Measurements from ENCODE around the gene SCGB2B2.
"Not testable (repeated sequence)": the region's sequence is repeated elsewhere in the genome, so short reads cannot be mapped to it uniquely, and the experiment has no call there.

Gene SCGB2B2

GRCh38 chr19:34668077-34668689 is 8.8 kb downstream of the SCGB2B2 start:
- not testable (repeated sequence) for DNase-seq

- peak; percentile 16 for DNase-seq
These were observed 9.4 kb downstream of the SCGB2B2 start for GRCh38 chr19:34667349-34668076.

GRCh38 chr19:34666958-34667265 is 10.0 kb downstream of the SCGB2B2 start:
- DNase-seq: no peak

- no peak for DNase-seq
These were observed 10.6 kb downstream of the SCGB2B2 start for GRCh38 chr19:34666200-34666957.

- not testable (repeated sequence) for DNase-seq
These were observed 11.7 kb downstream of the SCGB2B2 start for GRCh38 chr19:34665275-34665674.

GRCh38 chr19:34664870-34665269 is 12.1 kb downstream of the SCGB2B2 start:
- no peak for DNase-seq

- no peak for DNase-seq
These were observed 12.8 kb downstream of the SCGB2B2 start for GRCh38 chr19:34664168-34664567.

- peak; percentile 70 for DNase-seq
These were observed 14.0 kb downstream of the SCGB2B2 start for GRCh38 chr19:34662919-34663318.

GRCh38 chr19:34661357-34661756 is 15.6 kb downstream of the SCGB2B2 start:
- DNase-seq: no peak

- DNase-seq: no peak
These were observed 21.3 kb downstream of the SCGB2B2 start for GRCh38 chr19:34655651-34656050.

- no peak for DNase-seq
These were observed 22.2 kb downstream of the SCGB2B2 start for GRCh38 chr19:34654796-34655195.

GRCh38 chr19:34651747-34652146 is 25.2 kb downstream of the SCGB2B2 start:
- no peak for DNase-seq

- DNase-seq: no peak
These were observed 26.9 kb downstream of the SCGB2B2 start for GRCh38 chr19:34649886-34650543.

- DNase-seq: no peak
These were observed 31.4 kb downstream of the SCGB2B2 start for GRCh38 chr19:34645551-34645950.

- DNase-seq: no peak
These were observed 31.9 kb downstream of the SCGB2B2 start for GRCh38 chr19:34644991-34645461.

GRCh38 chr19:34642241-34642640 is 34.7 kb downstream of the SCGB2B2 start:
- no peak for DNase-seq

GRCh38 chr19:34639491-34640085 is 37.4 kb downstream of the SCGB2B2 start:
- DNase-seq: peak; percentile 73

- DNase-seq: no peak
These were observed 43.2 kb downstream of the SCGB2B2 start for GRCh38 chr19:34633802-34634201.

Measured in CD4-positive, alpha-beta T cell treated with Interleukin-10 for 1 hour (primary cell).